GM23248 (cell line): ENCODE results near the gene MEMO1.

Experiments used
- EZH2 ChIP-seq: fragments of 200-600 bp; sonication (generic); IDR thresholded peaks from 2 replicates; pipeline ENCODE4 v1.6.1; 2018; ENCODE audit warnings: antibody characterized with exemption, mild to moderate bottlenecking; ENCODE audit not compliant: insufficient read depth, poor library complexity, severe bottlenecking
- EZH2phosphoT487 ChIP-seq: fragments of 200-600 bp; sonication (generic); IDR thresholded peaks from 2 replicates; pipeline ENCODE4 v1.6.1; 2018; ENCODE audit warnings: antibody characterized with exemption, moderate library complexity, mild to moderate bottlenecking, low read depth; ENCODE audit not compliant: insufficient read depth

GRCh38 chr2:32011485-32011960 lies 715 bp upstream of the MEMO1 start:
- TF ChIP-seq EZH2phosphoT487 = no peak
- no peak for TF ChIP-seq EZH2
